ENCODE measurements around the gene OGFOD2. TPM values are rescaled to one million over a fixed set of nuclear protein-coding genes. Genes with fewer than 3 reads are reported as not detected.

The OGFOD2 gene
- total RNA-seq, 3 donors from 2014 or later, result 9.0 to 16.5 (median 12.1) TPM

DNA sequence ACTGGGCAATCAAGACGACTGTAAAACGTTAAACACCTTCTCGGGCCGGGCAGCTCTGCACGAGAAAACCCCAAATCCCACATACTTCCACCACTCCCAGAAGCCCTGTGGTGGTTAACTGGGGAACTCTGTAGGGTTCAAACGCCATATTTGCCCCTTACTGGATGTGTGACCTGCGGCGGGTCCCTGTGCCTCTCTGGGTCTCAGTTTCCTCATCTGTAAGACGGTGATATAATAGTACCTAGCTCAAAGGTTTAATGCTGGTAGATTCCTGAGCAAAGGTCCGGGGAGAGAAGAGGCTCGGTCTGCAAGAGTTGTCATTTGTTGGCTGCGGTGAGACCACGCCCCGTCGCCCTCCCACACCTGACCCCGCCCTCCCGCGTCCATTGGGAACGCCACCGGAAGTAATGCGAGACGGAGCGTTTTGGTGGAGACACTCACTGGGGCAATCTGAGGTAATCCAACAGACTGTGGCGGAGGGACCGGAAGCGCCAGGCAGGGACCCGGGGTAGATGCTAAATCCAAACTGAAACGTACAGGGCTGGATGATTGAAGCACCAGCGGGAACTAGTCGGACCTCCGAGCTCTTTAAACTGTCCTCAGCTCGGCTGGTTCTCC, 661 bp upstream of the OGFOD2 start:
- Histone ChIP-seq H3K4me3 (peak overlapping the region; percentile 64 to 84 (median 77)), H3K36me3 (no peaks in the 10 kb centered on the region), H3K4me1 (peaks cover 12 to 24% of the 10 kb centered on the region in 2 donors), H3K27ac (peak overlapping the region; percentile 98), H3K9me3 (no peaks in the 10 kb centered on the region), H3K27me3 (no peaks in the 10 kb centered on the region)
- TF ChIP-seq POLR2AphosphoS5 (IDR thresholded peaks at IDR 0.05) (peak in 2 of 3 donors; percentile 80 to 82), CTCF (IDR thresholded peaks at IDR 0.05) (no peak)
- DNase-seq (ENCODE audit: low spot score in 2 of 2), result peak; percentile 98
- intact Hi-C loops (cut with DNase I; ENCODE audit: low total_unique reads), result no loop called here

- DNase-seq (ENCODE audit: low spot score in 2 of 2), result no peak
- no peaks in the 10 kb centered on the region for H3K27me3 ChIP-seq
- no peaks in the 10 kb centered on the region for H3K9me3 ChIP-seq
- no peak for TF ChIP-seq POLR2A (IDR thresholded peaks at IDR 0.05)
- TF ChIP-seq CTCF (IDR thresholded peaks at IDR 0.05), result no peak
- TF ChIP-seq POLR2AphosphoS5 (IDR thresholded peaks at IDR 0.05), result no peak
- H3K4me3 ChIP-seq, result peak overlapping the region; percentile 64 to 84 (median 77)
- H3K27ac ChIP-seq, result peak overlapping the region; percentile 98
- H3K36me3 ChIP-seq, result no peaks in the 10 kb centered on the region
- peaks cover 12 to 29% of the 10 kb centered on the region in 2 donors for H3K4me1 ChIP-seq
- intact Hi-C loops (cut with DNase I; ENCODE audit: low total_unique reads), result no loop called here
These were observed 975 bp downstream of the OGFOD2 start for GRCh38 chr12:122975790-122976647.

- Histone ChIP-seq H3K36me3 (no peaks in the 10 kb centered on the region), H3K27me3 (no peaks in the 10 kb centered on the region), H3K27ac (no peak overlapping the region), H3K4me1 (peaks cover 12 to 35% of the 10 kb centered on the region in 2 donors), H3K9me3 (no peaks in the 10 kb centered on the region), H3K4me3 (peak overlapping the region in 2 of 3 donors; percentile 77 to 84)
- DNase-seq (ENCODE audit: low spot score in 2 of 2), result no peak
- no peak for TF ChIP-seq CTCF (IDR thresholded peaks at IDR 0.05)
- TF ChIP-seq POLR2A (IDR thresholded peaks at IDR 0.05), result no peak
- TF ChIP-seq POLR2AphosphoS5 (IDR thresholded peaks at IDR 0.05), result no peak
- intact Hi-C loops (cut with DNase I; ENCODE audit: low total_unique reads), result no loop called here
These were observed 1.6 kb downstream of the OGFOD2 start for GRCh38 chr12:122976648-122976975.

DNA sequence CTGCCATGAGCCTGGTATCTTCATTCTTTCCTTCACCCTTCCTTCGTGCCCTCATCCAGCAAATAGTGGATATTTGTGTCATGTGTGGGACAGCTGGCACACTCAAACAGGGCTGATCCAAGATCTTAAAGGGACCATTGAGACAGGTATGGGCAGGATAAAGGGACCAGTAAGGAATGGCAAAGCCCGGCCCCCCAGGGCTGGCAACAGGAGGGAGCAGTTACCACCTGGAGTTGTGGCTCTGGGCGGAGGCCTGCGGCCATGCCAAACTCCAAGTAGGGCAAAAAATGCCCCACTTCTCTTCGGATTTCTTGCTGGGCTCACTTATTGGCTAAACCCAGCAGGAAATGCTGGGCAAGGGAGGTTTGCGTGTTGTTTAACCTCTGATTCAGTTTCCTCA, 2.1 kb downstream of the OGFOD2 start:
- peaks cover 18 to 41% of the 10 kb centered on the region in 2 donors for H3K4me1 ChIP-seq
- no peak for DNase-seq (ENCODE audit: low spot score in 2 of 2)
- H3K4me3 ChIP-seq, result no peak overlapping the region
- no peaks in the 10 kb centered on the region for H3K27me3 ChIP-seq
- TF ChIP-seq POLR2A (IDR thresholded peaks at IDR 0.05), result no peak
- no peaks in the 10 kb centered on the region for H3K9me3 ChIP-seq
- intact Hi-C loops (cut with DNase I; ENCODE audit: low total_unique reads), result no loop called here
- H3K36me3 ChIP-seq, result no peaks in the 10 kb centered on the region
- no peak overlapping the region for H3K27ac ChIP-seq

GRCh38 chr12:122977655-122978392, 2.8 kb downstream of the OGFOD2 start:
- no peaks in the 10 kb centered on the region for H3K9me3 ChIP-seq
- H3K27me3 ChIP-seq, result no peaks in the 10 kb centered on the region
- peaks cover 21 to 42% of the 10 kb centered on the region in 2 donors for H3K4me1 ChIP-seq
- no peak for DNase-seq (ENCODE audit: low spot score in 2 of 2)
- no peak overlapping the region for H3K27ac ChIP-seq
- TF ChIP-seq POLR2AphosphoS5 (IDR thresholded peaks at IDR 0.05) (no peak), CTCF (IDR thresholded peaks at IDR 0.05) (no peak), POLR2A (IDR thresholded peaks at IDR 0.05) (no peak)
- no peak overlapping the region for H3K4me3 ChIP-seq
- intact Hi-C loops (cut with DNase I; ENCODE audit: low total_unique reads), result no loop called here
- no peaks in the 10 kb centered on the region for H3K36me3 ChIP-seq
